ENCODE measurements around the gene EXOC3L1. TPM values are rescaled to one million over a fixed set of nuclear protein-coding genes. Genes with fewer than 3 reads are reported as not detected.

The EXOC3L1 gene
- polyA plus RNA-seq, 2 of the 4 experiments (the other 2 are of a cell fraction), result 0.06 TPM; not detected in 1

DNA sequence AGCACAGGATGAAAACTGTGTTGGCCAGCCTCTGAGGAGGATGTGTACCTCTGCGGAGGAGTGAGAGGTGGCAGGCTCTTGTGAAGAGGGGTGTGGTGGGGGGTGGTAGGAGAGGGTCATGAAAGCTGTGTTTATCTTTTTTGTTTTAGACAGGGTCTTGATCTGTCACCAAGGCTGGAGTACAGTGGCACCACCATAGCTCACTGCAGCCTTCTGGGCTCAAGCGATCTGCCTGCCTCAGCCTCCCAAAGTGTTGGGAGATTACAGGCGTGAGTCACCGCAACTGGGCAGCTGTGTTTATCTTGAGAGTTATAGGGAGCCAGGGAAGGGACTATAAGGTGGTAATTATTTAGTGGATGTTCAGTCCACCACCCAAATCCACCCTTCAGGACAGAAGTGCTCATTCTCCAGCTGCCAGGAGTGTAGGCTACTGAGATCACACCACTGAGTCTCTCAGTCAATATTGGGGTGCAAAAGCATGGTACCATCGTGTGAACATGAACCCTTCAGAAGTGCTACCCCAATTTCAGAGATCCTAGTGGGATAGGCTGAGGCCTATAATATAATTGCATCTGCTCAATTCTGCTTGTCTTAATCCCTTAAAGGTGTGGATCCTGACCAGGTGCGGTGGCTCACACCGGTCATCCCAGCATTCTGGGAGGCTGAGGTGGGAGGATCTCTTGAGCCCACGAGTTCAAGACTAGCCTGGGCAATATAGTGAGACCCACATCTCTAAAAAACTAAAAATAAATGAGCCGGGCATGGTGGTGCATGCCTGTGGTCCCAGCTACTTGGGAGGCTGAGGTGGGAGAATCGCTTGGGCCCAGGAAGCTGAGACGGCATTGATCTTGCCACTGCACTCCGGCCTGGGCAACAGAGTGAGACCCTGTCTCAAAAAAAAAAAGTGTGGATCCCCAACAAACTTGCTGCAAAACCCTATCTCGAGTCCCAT lies 788 bp upstream of the EXOC3L1 start:
- POLR2A ChIA-PET, result no interaction called here

More for the DNA sequence above, 788 bp upstream of the EXOC3L1 start:
- FAIRE-seq, result no peak
- CTCF ChIA-PET, result interaction anchor here (0.6 to 10.7 kb wide), 8 partner anchors 18 to 237 kb away, joined by 3 to 162 read pairs (median 4); partner anchors contain the start of gene NOL3
- Histone ChIP-seq H3K4me3 (no peak overlapping the region), H3K27ac (no peak overlapping the region), H3K4me2 (peak overlapping the region; percentile 82), H3K4me1 (peaks cover 24% of the 10 kb centered on the region), H3K9me3 (no peaks in the 10 kb centered on the region)
- 68% methylated on average over 13 of the region's 13 CpGs for WGBS (ENCODE audit: missing lambda C conversion rate)
- no peak for ATAC-seq
- TF ChIP-seq ZC3H11A (IDR thresholded peaks at IDR 0.05) (no peak), E2F6 (IDR thresholded peaks at IDR 0.05; ENCODE audit: borderline replicate concordance, low read depth) (no peak), TP53 (CRISPR knock-in tag; IDR thresholded peaks at IDR 0.05) (no peak), BHLHE40 (IDR thresholded peaks at IDR 0.05; ENCODE audit: low read depth, low read length) (no peak), HOXA7 (CRISPR knock-in tag; IDR thresholded peaks at IDR 0.05) (no peak), TFCP2L1 (CRISPR knock-in tag; IDR thresholded peaks at IDR 0.05) (no peak), REST (IDR thresholded peaks at IDR 0.05) (no peak), FOSL2 (IDR thresholded peaks at IDR 0.05) (no peak), FOSL2 (CRISPR knock-in tag; IDR thresholded peaks at IDR 0.05) (no peak), MAFK (IDR thresholded peaks at IDR 0.05; ENCODE audit: partially characterized antibody) (no peak), RARB (CRISPR knock-in tag; IDR thresholded peaks at IDR 0.05) (no peak), CEBPB (IDR thresholded peaks at IDR 0.05) (no peak), CTCF (IDR thresholded peaks at IDR 0.05) (no peak), ZSCAN20 (CRISPR knock-in tag; IDR thresholded peaks at IDR 0.05) (no peak), FOSB (CRISPR knock-in tag; IDR thresholded peaks at IDR 0.05) (no peak), KDM1A (IDR thresholded peaks at IDR 0.05; ENCODE audit: low read depth) (no peak), SREBF2 (IDR thresholded peaks at IDR 0.05) (no peak)
- TF ChIP-seq, protein P1, sequence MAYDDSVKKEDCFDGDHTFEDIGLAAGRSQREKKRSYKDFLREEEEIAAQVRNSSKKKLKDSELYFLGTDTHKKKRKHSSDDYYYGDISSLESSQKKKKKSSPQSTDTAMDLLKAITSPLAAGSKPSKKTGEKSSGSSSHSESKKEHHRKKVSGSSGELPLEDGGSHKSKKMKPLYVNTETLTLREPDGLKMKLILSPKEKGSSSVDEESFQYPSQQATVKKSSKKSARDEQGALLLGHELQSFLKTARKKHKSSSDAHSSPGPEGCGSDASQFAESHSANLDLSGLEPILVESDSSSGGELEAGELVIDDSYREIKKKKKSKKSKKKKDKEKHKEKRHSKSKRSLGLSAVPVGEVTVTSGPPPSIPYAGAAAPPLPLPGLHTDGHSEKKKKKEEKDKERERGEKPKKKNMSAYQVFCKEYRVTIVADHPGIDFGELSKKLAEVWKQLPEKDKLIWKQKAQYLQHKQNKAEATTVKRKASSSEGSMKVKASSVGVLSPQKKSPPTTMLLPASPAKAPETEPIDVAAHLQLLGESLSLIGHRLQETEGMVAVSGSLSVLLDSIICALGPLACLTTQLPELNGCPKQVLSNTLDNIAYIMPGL (CRISPR knock-in tag; IDR thresholded peaks at IDR 0.05; ENCODE audit: borderline replicate concordance), result no peak
- TF ChIP-seq, protein P2, sequence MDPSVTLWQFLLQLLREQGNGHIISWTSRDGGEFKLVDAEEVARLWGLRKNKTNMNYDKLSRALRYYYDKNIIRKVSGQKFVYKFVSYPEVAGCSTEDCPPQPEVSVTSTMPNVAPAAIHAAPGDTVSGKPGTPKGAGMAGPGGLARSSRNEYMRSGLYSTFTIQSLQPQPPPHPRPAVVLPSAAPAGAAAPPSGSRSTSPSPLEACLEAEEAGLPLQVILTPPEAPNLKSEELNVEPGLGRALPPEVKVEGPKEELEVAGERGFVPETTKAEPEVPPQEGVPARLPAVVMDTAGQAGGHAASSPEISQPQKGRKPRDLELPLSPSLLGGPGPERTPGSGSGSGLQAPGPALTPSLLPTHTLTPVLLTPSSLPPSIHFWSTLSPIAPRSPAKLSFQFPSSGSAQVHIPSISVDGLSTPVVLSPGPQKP (IDR thresholded peaks at IDR 0.05; ENCODE audit: low read depth, low read length), result no peak
- TF ChIP-seq, protein P3, sequence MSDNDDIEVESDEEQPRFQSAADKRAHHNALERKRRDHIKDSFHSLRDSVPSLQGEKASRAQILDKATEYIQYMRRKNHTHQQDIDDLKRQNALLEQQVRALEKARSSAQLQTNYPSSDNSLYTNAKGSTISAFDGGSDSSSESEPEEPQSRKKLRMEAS (IDR thresholded peaks at IDR 0.05), result no peak
- no peak for DNase-seq (ENCODE audit: low read depth in 1 of 2, low spot score in 1 of 2)

Data from A549 (cell line).